HepG2 (cell line): ENCODE results near the gene SH3YL1. TPM values are rescaled to one million over a fixed set of nuclear protein-coding genes. Genes with fewer than 3 reads are reported as not detected.

ENCODE experiments used
- CEBPZ ChIP-seq: IDR thresholded peaks from 2 replicates; pipeline ENCODE4 v1.6.1; 2012; ENCODE audit warnings: low read length, improper control_type of control experiment
- ETV5 ChIP-seq: IDR thresholded peaks from 2 replicates; pipeline ENCODE4 v1.6.1; 2018; ENCODE audit warnings: missing biosample characterization, missing genetic modification reagents, inconsistent platforms, borderline replicate concordance
- FOXK2 ChIP-seq: fragments of 450-650 bp; IDR thresholded peaks from 2 replicates; pipeline ENCODE4 v1.6.1; 2016
- HIC2 ChIP-seq: sonication (generic); formaldehyde crosslinking; IDR thresholded peaks from 2 replicates; pipeline ENCODE4 v1.9.0; 2022; ENCODE audit warnings: low read depth, missing genetic modification reagents
- MYPOP ChIP-seq: sonication (generic); formaldehyde crosslinking; IDR thresholded peaks from 2 replicates; pipeline ENCODE4 v1.8.1; 2023; ENCODE audit warnings: mild to moderate bottlenecking, moderate library complexity, missing genetic modification reagents
- NR0B2 ChIP-seq: sonication (generic); formaldehyde crosslinking; IDR thresholded peaks from 2 replicates; pipeline ENCODE4 v1.4.0; 2020; ENCODE audit warnings: mild to moderate bottlenecking, missing genetic modification reagents
- POLR2AphosphoS2 ChIP-seq: IDR thresholded peaks from 2 replicates; pipeline ENCODE4 v1.6.1; 2011; ENCODE audit warnings: low read depth, low read length, improper control_type of control experiment
- PPARG ChIP-seq: conservative IDR thresholded peaks from 2 replicates; pipeline ENCODE4 v1.6.1; 2016; ENCODE audit warnings: missing biosample characterization, missing genetic modification reagents
- SETDB1 ChIP-seq: sonication (generic); formaldehyde crosslinking; IDR thresholded peaks from 2 replicates; pipeline ENCODE4 v1.5.1; 2020; ENCODE audit warnings: missing genetic modification reagents, mild to moderate bottlenecking, borderline replicate concordance
- SMAD9 ChIP-seq: sonication (generic); formaldehyde crosslinking; IDR thresholded peaks from 2 replicates; pipeline ENCODE4 v1.5.1; 2020; ENCODE audit warnings: mild to moderate bottlenecking, missing genetic modification reagents
- SMARCC2 ChIP-seq: fragments of 450-650 bp; IDR thresholded peaks from 2 replicates; pipeline ENCODE4 v1.6.1; 2017; ENCODE audit warnings: antibody characterized with exemption, mild to moderate bottlenecking
- SMYD3 ChIP-seq: sonication (generic); formaldehyde crosslinking; IDR thresholded peaks from 2 replicates; pipeline ENCODE4 v1.8.1; 2023; ENCODE audit warnings: mild to moderate bottlenecking, missing genetic modification reagents
- TAF15 ChIP-seq: fragments of 200-400 bp; formaldehyde crosslinking; IDR thresholded peaks from one replicate; pipeline ENCODE4 v1.6.1; 2018; ENCODE audit warnings: mild to moderate bottlenecking, low read depth, low read length; ENCODE audit not compliant: poor library complexity, severe bottlenecking
- TFAP4 ChIP-seq: sonication (generic); IDR thresholded peaks from 2 replicates; pipeline ENCODE4 v1.6.1; 2016; ENCODE audit warnings: low read depth, borderline replicate concordance
- ZFP90 ChIP-seq: sonication (generic); formaldehyde crosslinking; IDR thresholded peaks from 2 replicates; pipeline ENCODE4 v1.8.0; 2022; ENCODE audit warnings: missing genetic modification reagents, mild to moderate bottlenecking, inconsistent platforms, borderline replicate concordance
- ZKSCAN1 ChIP-seq: fragments of 150-350 bp; IDR thresholded peaks from 2 replicates; pipeline ENCODE4 v1.6.1; 2014; ENCODE audit warnings: low read length
- ZNF274 ChIP-seq: sonication (generic); formaldehyde crosslinking; IDR thresholded peaks from 2 replicates; pipeline ENCODE4 v1.5.1; 2020; ENCODE audit warnings: mild to moderate bottlenecking, missing genetic modification reagents
- ZNF326 ChIP-seq: sonication (generic); formaldehyde crosslinking; IDR thresholded peaks from 2 replicates; pipeline ENCODE4 v1.4.0; 2020; ENCODE audit warnings: missing genetic modification reagents, borderline replicate concordance
- ZNF816 ChIP-seq: sonication (generic); formaldehyde crosslinking; IDR thresholded peaks from 2 replicates; pipeline ENCODE4 v1.8.0; 2022; ENCODE audit warnings: missing genetic modification reagents, mild to moderate bottlenecking, borderline replicate concordance
- polyA plus RNA-seq, 8 experiments: library from polyadenylated mRNA; depleted of rRNA in 3 of 8; stranded (reverse) in 7 of 8; unstranded in 1 of 8; fragments of >200 nt; fragmentation: Illumina TruSeq in 4 of 8; extraction: Trizol in 4 of 8; gene quantifications; 2 replicates each; pipeline versions ENCODE4 v1.2.1 to v1.2.3, GENCODE V29; 2011 to 2016; ENCODE audit warnings: low read depth in 4 of 8, missing spikeins in 1 of 8, mixed read lengths in 1 of 8; ENCODE audit not compliant: insufficient read depth in 1 of 8
- total RNA-seq, 5 experiments: library from RNA; depleted of rRNA; stranded (reverse); fragments of >200 nt; fragmentation: Illumina TruSeq; extraction: Trizol; gene quantifications; 2 replicates each; pipeline ENCODE4 v1.2.3, GENCODE V29; 2016; ENCODE audit warnings: low read depth in 1 of 5

The SH3YL1 gene
- total and polyA plus RNA-seq, 2 of the 13 experiments (the other 11 are each of a cell fraction or from before 2014, with no cell fraction given), result 13.0 to 48.2 TPM

- TF ChIP-seq NR0B2 (CRISPR knock-in tag) (no peak), PPARG (CRISPR knock-in tag) (peak; percentile 49; the same call in 1 of the 2 replicates), SMAD9 (CRISPR knock-in tag) (no peak), TAF15 (no peak), SETDB1 (no peak), CEBPZ (no peak), ZNF274 (no peak), ETV5 (CRISPR knock-in tag) (peak; percentile 87), MYPOP (CRISPR knock-in tag) (peak; percentile 81), SMARCC2 (no peak), ZNF816 (CRISPR knock-in tag) (peak; percentile 63; the same call in 1 of the 2 replicates), FOXK2 (peak; percentile 92), ZNF326 (CRISPR knock-in tag) (no peak), ZKSCAN1 (peak; percentile 14; the same call in 1 of the 2 replicates), ZFP90 (CRISPR knock-in tag) (peak; percentile 77; the same call in 1 of the 2 replicates), SMYD3 (CRISPR knock-in tag) (peak; percentile 70; the same call in 1 of the 2 replicates), HIC2 (CRISPR knock-in tag) (no peak; the same call in 1 of the 2 replicates), TFAP4 (peak; percentile 83), POLR2AphosphoS2 (no peak)
Measured at GRCh38 chr2:175880-176820, 87.7 kb downstream of the SH3YL1 start (continued).
